ENCODE results near the gene OR5K3.

The OR5K3 gene

GRCh38 chr3:98440283-98440682 lies 49.8 kb downstream of the OR5K3 start:
- DNase-seq = no peak

Data from NCI-H82 (cell line).